GM19023 (cell line): ENCODE results near the gene TSNAX.
"Not testable (repeated sequence)": the region's sequence is repeated elsewhere in the genome, so short reads cannot be mapped to it uniquely, and the experiment has no call there.

Experiments
- ATAC-seq: cut with Tn5 transposase; IDR thresholded peaks from one replicate; pipeline ENCODE4 v1.9.1; 2021; ENCODE audit warnings: mild to moderate bottlenecking, moderate library complexity; ENCODE audit not compliant: unreplicated experiment

TSNAX gene, protein sequence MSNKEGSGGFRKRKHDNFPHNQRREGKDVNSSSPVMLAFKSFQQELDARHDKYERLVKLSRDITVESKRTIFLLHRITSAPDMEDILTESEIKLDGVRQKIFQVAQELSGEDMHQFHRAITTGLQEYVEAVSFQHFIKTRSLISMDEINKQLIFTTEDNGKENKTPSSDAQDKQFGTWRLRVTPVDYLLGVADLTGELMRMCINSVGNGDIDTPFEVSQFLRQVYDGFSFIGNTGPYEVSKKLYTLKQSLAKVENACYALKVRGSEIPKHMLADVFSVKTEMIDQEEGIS

GRCh38 chr1:231528172-231529029 is at the start of gene TSNAX:
TSS of gene TSNAX (plus strand) at chr1:231528669. CDS start at chr1:231528811, 142 bp downstream.
- peak; percentile 98 for ATAC-seq

- no peak for ATAC-seq
These were observed 49.7 kb upstream of the TSNAX start for GRCh38 chr1:231478811-231479210.

DNA sequence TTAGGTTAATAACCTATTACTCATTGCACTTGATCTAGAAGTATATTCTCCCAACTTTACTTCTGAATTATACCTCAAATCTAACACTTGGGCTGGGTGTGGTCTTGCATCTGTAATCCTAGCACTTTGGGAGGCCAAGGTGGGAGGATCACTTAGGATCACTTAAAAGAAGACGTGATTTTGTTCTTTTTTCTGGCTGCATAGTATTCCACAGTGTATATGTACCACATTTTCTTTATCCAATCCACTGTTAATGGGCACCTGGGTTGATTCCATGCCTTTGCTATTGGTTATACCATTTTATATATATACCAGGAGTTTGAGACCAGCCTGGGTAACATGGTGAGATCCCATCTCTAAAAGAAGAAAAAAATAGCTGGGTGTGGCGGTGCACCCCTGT is 48.5 kb upstream of the TSNAX start:
- no peak for ATAC-seq

- ATAC-seq = no peak
These were observed 47.2 kb upstream of the TSNAX start for GRCh38 chr1:231481289-231481688.

- ATAC-seq = no peak
These were observed 43.3 kb upstream of the TSNAX start for GRCh38 chr1:231485029-231485784.

- no peak for ATAC-seq
These were observed 41.5 kb upstream of the TSNAX start for GRCh38 chr1:231487019-231487418.

DNA sequence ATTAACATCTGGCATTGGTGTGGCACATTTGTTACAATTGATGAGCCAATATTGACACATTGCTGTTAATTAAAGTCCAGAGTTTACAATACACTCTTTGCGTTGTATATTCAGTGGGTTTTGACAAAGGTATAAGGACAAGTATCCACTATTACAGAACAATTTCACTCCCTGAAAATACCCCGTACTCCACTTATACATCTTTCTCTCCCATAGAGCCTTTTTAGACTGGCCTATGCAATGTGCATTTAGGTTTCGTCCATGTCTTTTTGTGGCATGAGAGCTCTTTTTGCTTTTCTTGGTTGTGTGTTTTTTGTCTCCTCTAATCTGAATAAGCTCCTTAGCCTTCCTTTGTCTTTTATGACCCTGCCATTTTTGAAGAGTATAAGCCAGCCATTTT is 40.6 kb upstream of the TSNAX start:
- ATAC-seq = no peak

DNA sequence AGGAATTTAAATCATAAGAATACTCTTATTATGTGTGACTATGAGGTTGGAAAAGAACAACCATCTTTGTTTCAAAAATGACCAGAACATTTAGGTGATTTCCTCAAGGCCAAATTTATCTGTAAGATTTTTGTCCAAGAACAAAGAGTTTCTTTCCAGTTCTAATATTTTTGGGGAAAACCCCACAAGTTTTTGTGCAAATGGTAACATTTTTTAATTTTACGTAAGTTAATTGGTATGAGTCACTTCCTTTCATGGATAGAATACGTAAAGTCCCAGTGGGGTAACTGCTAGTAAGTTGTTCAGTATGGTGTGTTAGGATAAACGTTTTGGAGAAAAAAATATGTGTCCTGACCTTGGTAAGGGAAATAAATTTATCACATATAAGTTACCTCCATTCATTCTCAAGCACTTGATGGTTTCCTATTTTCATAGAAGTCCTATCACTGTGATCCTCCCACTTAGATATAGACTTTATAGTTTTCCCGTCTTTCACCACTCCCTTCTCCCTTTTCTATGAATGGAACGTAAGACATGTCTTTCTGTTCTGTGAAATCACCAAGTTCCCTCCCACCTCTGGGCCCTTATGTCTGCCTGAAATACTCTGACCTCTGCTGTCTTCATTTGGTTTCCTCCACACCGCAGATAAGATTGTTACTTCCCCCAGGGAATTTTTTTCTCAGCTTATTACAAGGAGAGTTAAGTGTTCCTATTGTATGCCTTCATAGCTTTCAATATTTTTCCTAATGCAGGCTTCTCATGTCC is 34.9 kb upstream of the TSNAX start:
- no peak for ATAC-seq

DNA sequence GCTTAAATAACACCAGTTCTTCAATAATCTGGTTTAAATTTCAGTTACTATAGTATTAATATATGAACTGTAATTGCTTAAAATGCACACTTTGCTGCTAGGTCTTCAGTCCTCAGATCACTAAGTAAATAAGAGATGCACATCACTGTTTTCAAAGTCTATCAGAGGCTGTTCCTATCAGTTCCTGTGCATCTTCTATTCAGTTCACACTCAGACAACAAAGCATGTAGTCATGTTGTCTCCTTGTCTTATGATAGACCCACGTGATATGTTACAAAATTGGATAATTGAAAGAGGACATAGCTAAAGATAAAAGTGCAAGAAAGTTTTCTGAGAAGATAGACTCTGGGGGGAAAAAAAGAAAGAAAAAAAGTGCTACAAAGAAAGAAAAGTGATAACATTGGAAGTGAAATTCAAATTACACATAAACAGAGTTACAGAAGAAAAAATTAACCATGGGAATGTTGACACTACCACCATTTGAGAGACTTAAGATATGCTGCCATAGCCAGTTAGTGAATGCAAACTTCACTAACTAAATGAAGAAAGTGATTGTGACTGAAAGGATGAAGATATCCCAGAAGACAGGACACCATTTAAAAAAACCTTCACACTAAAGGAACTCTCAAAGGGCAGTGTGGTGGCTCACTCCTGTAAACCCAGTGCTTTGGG is 33.9 kb upstream of the TSNAX start:
- ATAC-seq = no peak

DNA sequence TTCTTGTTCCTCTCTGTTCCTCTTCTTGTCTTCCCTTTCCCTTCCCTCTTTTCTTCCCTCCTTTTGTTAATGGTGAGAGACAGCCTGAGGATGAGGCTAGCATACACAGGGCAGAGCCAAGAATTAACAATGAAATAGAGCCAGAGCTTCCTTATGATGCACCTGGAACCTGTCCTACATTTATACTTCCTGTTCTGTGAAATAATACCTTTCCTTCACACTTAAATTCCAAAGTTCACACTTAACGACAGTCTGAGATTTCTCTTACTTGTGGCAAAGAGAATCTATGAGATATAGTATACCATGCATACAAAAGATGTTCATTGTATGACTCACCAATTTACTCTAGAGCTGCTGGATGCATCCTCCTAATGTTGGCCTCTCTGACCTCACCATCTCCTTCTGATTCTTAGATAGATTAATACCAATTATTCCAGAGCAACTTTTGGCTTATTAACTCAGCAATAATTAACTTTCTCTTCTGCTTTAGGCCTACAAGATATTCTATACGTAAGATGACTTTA is 30.8 kb upstream of the TSNAX start:
- ATAC-seq = no peak

DNA sequence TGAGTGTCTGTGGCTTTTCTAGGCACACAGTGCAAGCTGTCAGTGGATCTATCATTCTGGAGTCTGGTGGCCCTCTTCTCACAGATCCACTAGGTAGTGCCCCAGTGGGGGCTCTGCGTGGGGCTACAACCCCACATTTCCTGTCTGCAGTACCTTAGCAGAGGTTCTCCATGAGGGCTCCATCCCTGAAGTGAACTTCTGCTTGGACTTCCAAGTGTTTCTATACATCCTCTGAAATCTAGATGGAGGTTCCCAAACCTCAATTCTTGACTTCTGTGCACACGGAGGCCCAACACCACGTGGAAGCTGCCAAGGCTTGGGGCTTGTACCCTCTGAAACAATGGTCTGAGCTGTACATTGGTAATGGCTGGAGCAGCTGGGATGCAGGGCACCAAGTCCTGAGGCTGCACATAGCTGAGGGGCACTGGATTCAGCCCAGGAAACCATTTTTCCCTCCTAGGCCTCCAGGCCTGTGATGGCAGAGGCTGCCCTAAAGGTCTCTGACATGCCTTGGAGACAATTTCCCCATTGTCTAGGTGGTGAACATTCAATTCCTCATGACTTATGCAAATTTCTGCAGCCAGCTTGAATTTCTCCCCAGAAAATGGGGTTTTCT is 29.2 kb upstream of the TSNAX start:
- ATAC-seq = no peak

DNA sequence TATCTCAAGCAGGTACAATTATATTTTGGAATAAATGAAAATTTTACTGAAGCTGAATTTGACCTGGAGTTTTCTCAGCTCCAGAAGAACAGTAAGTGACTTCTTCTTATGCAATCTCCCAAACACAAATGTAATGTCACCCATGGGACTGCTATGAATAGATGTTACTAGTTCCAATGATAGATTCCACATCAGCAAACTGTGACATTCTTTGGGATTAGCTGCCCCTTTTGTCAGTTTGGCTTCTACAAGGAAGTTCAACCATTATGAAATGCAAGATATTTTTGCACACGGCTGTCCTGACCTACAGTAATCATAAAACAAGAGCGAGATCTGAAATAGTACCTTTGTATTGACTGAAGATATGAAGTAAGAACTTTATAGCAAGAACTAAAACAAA is 27.8 kb upstream of the TSNAX start:
- no peak for ATAC-seq

DNA sequence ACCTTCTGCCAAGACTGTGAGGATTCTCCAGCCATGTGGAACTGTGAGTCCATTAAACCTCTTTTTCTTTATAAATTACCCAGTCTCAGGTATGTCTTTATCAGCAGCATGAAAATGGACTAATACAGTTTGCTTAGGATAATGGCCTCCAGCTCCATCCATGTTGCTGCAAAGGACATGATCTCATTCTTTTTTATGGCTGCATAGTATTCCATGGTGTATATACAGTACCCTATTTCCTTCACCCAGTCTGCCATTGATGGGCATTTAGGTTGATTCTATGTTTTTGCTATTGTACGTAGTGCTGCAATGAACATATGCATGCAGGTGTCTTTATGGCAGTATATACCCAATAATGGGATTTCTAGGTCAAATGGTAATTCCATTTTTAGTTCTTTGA is 25.3 kb upstream of the TSNAX start:
- not testable (repeated sequence) for ATAC-seq

GRCh38 chr1:231507476-231508355 is 20.8 kb upstream of the TSNAX start:
- ATAC-seq = no peak

DNA sequence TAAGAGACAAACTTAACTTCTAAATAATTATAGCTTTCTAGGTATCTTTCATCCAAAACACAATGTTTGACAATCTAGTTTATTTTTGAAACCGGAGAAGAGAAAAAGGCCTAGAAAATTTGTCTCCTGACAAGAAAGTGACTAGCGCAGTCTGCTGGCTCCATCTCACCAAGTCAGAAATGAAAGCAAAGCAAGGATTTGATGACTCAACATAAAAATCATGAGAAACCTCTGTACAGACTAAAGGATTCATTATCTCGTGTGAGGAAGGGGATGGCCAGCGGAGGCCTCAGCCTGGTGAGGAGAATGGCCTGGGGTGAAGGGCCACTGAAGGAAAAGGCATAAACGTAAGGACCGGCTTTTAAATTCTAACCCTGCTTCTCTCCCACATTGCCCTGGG is 20.0 kb upstream of the TSNAX start:
- no peak for ATAC-seq

GRCh38 chr1:231508941-231509340 is 19.5 kb upstream of the TSNAX start:
- no peak for ATAC-seq

DNA sequence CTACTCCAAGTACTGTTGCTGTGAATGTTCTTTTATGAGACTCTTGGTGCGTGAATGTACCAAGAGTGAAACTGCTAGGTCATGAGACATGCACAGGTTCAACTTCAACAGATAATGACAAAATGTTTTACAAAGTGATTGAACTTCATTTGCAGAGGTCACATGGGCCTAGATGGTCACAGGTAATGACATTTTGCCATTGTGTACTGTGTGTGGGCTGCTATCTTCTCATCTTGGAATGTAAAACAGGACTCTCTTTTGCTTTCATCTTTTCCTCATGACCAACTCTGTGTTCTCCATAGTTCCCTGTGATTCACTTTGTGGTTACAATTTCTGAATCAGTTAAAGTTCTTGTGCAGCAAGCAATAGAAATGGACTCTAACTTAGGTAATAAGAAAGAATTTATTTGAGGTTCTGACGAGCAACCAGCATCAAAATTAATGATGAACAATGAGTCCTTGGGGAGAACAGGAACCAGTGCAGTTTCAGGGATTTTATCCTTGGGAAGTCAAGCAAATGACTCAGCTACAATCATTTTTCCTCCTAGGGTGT is 16.2 kb upstream of the TSNAX start:
- no peak for ATAC-seq

- ATAC-seq = no peak
These were observed 12.7 kb upstream of the TSNAX start for GRCh38 chr1:231515748-231516147.
